Erythroblast (primary cell): Measurements from ENCODE around the gene NDUFB8.

Source experiments
- GATA1 ChIP-seq: IDR thresholded peaks from 2 replicates; pipeline ENCODE4 v1.6.1; 2011; ENCODE audit warnings: low read depth, mild to moderate bottlenecking, control low read depth, low read length, moderate library complexity
- POLR2A ChIP-seq: IDR thresholded peaks from 2 replicates; pipeline ENCODE4 v1.6.1; 2011; ENCODE audit warnings: mild to moderate bottlenecking, low read length

DNA sequence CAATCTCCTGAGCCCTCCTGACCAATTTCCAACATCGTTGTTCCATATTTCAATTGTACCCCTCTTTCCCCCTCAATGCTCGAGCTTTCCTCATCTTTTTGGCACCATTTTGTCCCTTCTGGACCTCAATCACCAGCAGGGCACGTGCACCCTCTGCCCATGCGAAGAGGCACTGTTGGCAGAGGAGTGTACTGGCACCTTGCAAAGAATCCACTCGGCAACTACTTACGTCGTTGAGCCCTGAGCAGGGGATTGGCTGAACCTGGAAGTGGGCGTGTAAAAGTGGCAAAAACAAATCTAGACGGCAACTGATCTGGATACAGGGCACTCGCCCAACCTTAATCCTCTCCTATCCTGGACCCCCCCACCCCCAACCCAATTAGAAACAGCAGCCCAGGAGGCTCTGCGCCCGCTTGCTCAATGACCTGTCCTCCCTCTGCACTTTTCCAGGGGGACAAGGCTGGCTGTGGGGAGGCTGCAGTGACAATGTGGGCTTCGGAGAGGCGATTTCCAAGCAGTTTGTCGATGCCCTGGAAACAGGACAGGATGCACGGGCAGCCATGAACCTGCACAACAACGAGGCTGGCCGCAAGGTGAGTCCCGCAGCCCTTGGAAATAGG lies 48.1 kb downstream of the NDUFB8 start:
- no peak for TF ChIP-seq POLR2A
- TF ChIP-seq GATA1, result no peak
